Endothelial cell of umbilical vein (primary cell): ENCODE measurements around the gene RAB28. TPM values are rescaled to one million over a fixed set of nuclear protein-coding genes. Genes with fewer than 3 reads are reported as not detected.

ENCODE experiments used
- BruUV-seq: library from RNA; stranded (reverse); fragments of 400-500 nt; replicated peaks from 2 replicates; lab custom pipeline; 2021; lab: Mats Ljungman, UMichigan
- CTCF ChIA-PET: fragments of 300-600, 350-600 bp; sonication (Branson Sonifier 250); formaldehyde crosslinking; loops from one replicate; lab custom pipeline; 2021; ENCODE audit warnings: antibody characterized with exemption, inconsistent platforms; lab: Charles Lee
- POLR2A ChIA-PET: fragments of 300-600, 350-600 bp; sonication (Branson Sonifier 250); formaldehyde crosslinking; loops from one replicate; lab custom pipeline; 2021; ENCODE audit warnings: antibody characterized with exemption, inconsistent platforms; lab: Charles Lee
- DNase-seq: peaks from one replicate; pipeline ENCODE4 v3.0.0-alpha.2; 2011; ENCODE audit warnings: low read depth, low spot score
- FAIRE-seq: peaks from 2 replicates; lab custom pipeline; 2011; peaks lifted over from hg19 to GRCh38; lab: Jason Lieb, UNC
- H2AFZ ChIP-seq: 2 replicates; pipeline ENCODE4 v1.6.0; 2012; ENCODE audit warnings: low read depth, low read length, control low read depth, inconsistent platforms
- H3K27ac ChIP-seq: 2 replicates; pipeline ENCODE4 v1.5.1; 2011; ENCODE audit warnings: low read depth, mild to moderate bottlenecking, control low read depth, low read length, moderate library complexity; ENCODE audit not compliant: insufficient read depth
- H3K27me3 ChIP-seq, 2 experiments: 2 replicates each; pipeline versions ENCODE4 v1.6.0 to v1.6.1; 2011; ENCODE audit warnings: low read length in 2 of 2, mixed read lengths in 1 of 2; ENCODE audit not compliant: control insufficient read depth in 2 of 2, insufficient read depth in 2 of 2
- H3K36me3 ChIP-seq, 2 experiments: 2 replicates in 1 of 2; 3 replicates in 1 of 2; pipeline ENCODE4 v1.5.1; 2011; ENCODE audit warnings: low read length in 2 of 2, mild to moderate bottlenecking in 1 of 2, moderate library complexity in 1 of 2; ENCODE audit not compliant: control insufficient read depth in 2 of 2, insufficient read depth in 2 of 2; ENCODE audit errors: extremely low read depth in 1 of 2
- H3K4me1 ChIP-seq: 3 replicates; pipeline ENCODE4 v1.5.1; 2011; ENCODE audit warnings: mild to moderate bottlenecking, low read length; ENCODE audit not compliant: control insufficient read depth, insufficient read depth; ENCODE audit errors: extremely low read depth
- H3K4me2 ChIP-seq: 2 replicates; pipeline ENCODE4 v1.6.1; 2011; ENCODE audit warnings: low read length, control low read depth, mixed read lengths; ENCODE audit not compliant: insufficient read depth
- H3K4me3 ChIP-seq, 3 experiments: fragments of 200-600 bp in 1 of 3; sonication (generic), shearing (Covaris generic) in 1 of 3; replicated peaks in 1 of 3; 2 replicates each; pipeline ENCODE4 v1.5.1; 2011 to 2016; ENCODE audit warnings: control low read depth in 3 of 3, low read length in 3 of 3, mild to moderate bottlenecking in 2 of 3, inconsistent platforms in 1 of 3, low read depth in 1 of 3, moderate library complexity in 1 of 3; ENCODE audit not compliant: insufficient read depth in 1 of 3
- H3K79me2 ChIP-seq: 2 replicates; pipeline ENCODE4 v1.6.0; 2012; ENCODE audit warnings: low read length, inconsistent platforms; ENCODE audit not compliant: control insufficient read depth, insufficient read depth
- H3K9ac ChIP-seq: replicated peaks from 2 replicates; pipeline ENCODE3; 2011; ENCODE audit warnings: low read length, control low read depth; ENCODE audit not compliant: insufficient read depth; ENCODE audit errors: extremely low read depth
- H3K9me1 ChIP-seq: replicated peaks from 3 replicates; pipeline ENCODE4 v1.6.0; 2011; ENCODE audit warnings: mild to moderate bottlenecking, low read length; ENCODE audit not compliant: control insufficient read depth, insufficient read depth; ENCODE audit errors: extremely low read depth
- H3K9me3 ChIP-seq: replicated peaks from 2 replicates; pipeline ENCODE4 v1.5.1; 2012; ENCODE audit warnings: low read length, inconsistent platforms; ENCODE audit not compliant: control insufficient read depth, insufficient read depth
- H4K20me1 ChIP-seq: replicated peaks from 2 replicates; pipeline ENCODE3; 2011; ENCODE audit warnings: mild to moderate bottlenecking, low read length; ENCODE audit not compliant: control insufficient read depth, insufficient read depth; ENCODE audit errors: extremely low read depth
- EZH2 ChIP-seq: IDR thresholded peaks from 2 replicates; pipeline ENCODE4 v1.6.1; 2012; ENCODE audit warnings: borderline replicate concordance, low read depth, mild to moderate bottlenecking, moderate library complexity, low read length, inconsistent platforms; ENCODE audit not compliant: severe bottlenecking
- FOS ChIP-seq: IDR thresholded peaks from 2 replicates; pipeline ENCODE4 v1.6.1; 2011; ENCODE audit warnings: mild to moderate bottlenecking, low read length, moderate library complexity, borderline replicate concordance; ENCODE audit not compliant: insufficient read depth
- GATA2 ChIP-seq: IDR thresholded peaks from 2 replicates; pipeline ENCODE4 v1.7.0; 2011; ENCODE audit warnings: low read depth, mild to moderate bottlenecking, moderate library complexity, mixed read lengths, low read length; ENCODE audit not compliant: insufficient read length, insufficient read depth
- JUN ChIP-seq: IDR thresholded peaks from 2 replicates; pipeline ENCODE4 v1.6.1; 2011; ENCODE audit warnings: borderline replicate concordance, low read depth; ENCODE audit not compliant: insufficient read length, insufficient read depth
- MAX ChIP-seq: IDR thresholded peaks from 2 replicates; pipeline ENCODE4 v1.6.1; 2011; ENCODE audit not compliant: insufficient read depth, insufficient read length
- MYC ChIP-seq: IDR thresholded peaks from one replicate; pipeline ENCODE4 v1.6.1; 2011; ENCODE audit warnings: mild to moderate bottlenecking, low read depth, low read length
- POLR2A ChIP-seq: IDR thresholded peaks from 2 replicates; pipeline ENCODE4 v1.6.1; 2012; ENCODE audit warnings: low read depth, mild to moderate bottlenecking, control low read depth, low read length
- POLR2AphosphoS5 ChIP-seq: IDR thresholded peaks from 2 replicates; pipeline ENCODE4 v1.6.1; 2012; ENCODE audit warnings: low read depth, mild to moderate bottlenecking, control low read depth, low read length, moderate library complexity; ENCODE audit not compliant: insufficient read depth
- dilution Hi-C: fragments of 300-500 bp; cut with MboI; formaldehyde crosslinking; loops from one replicate; pipeline ENCODE4 v1.15.0; 2019; ENCODE audit warnings: low sequenced_read_pairs; ENCODE audit not compliant: extremely low pct_ligation_motif_present
- intact Hi-C: fragments of 100-400 bp; cut with micrococcal nuclease; formaldehyde crosslinking; loops from one replicate; pipeline ENCODE4 v1.10.0; 2022
- polyA plus RNA-seq, 4 experiments: library from polyadenylated mRNA; depleted of rRNA in 3 of 4; stranded (reverse) in 3 of 4; unstranded in 1 of 4; fragments of >200 nt; gene quantifications; 2 replicates each; pipeline versions ENCODE4 v1.2.1 to v1.2.3, GENCODE V29; 2011 to 2012; ENCODE audit warnings: missing spikeins in 1 of 4
- total RNA-seq: library from RNA; stranded (reverse); gene quantifications from 2 replicates; pipeline ENCODE4 v1.2.3, GENCODE V29; 2021
- TF ChIP-seq, protein P1 (sequence below), 2 donors: IDR thresholded peaks; 1 replicate in 1 of 2; 2 replicates in 1 of 2; pipeline ENCODE4 v1.5.1; 2011; ENCODE audit warnings: low read length in 2 of 2, mild to moderate bottlenecking in 2 of 2, moderate library complexity in 2 of 2, control low read depth in 1 of 2, inconsistent platforms in 1 of 2, low read depth in 1 of 2; ENCODE audit not compliant: insufficient read depth in 1 of 2; ENCODE audit errors: extremely low read depth in 1 of 2

The RAB28 gene
- total and polyA plus RNA-seq, 2 donors (not counting 3 experiments of a cell fraction or from before 2014, with no cell fraction given), result 13.0 to 13.2 TPM

DNA sequence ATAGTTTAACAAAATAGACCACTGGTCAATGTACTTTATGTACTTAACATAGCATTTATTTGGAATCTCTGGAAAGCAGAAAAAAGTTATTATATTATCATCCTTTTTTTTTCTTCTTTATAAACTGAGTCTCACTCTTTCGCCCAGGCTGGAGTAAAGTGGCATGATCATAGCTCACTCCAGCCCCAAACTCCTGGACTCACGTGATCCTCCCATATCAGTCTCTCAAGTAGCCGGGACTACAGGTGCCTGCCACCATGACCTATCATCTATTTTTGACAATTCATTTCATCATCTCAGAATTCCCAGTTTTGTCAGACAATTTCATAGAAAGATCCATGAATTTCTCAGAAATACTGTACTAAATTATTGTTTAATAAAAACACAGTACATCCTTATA is 12.7 kb downstream of the RAB28 start:
- no peaks in the 10 kb centered on the region for H3K4me1 ChIP-seq
- no peak overlapping the region for H2AFZ ChIP-seq
- no peaks in the 10 kb centered on the region for H3K9me3 ChIP-seq
- H3K27ac ChIP-seq, result no peak overlapping the region
- intact Hi-C loops (no loop called here), dilution Hi-C loops (no loop called here)
- DNase-seq (no peak), FAIRE-seq (no peak)
- no peak overlapping the region for H3K4me2 ChIP-seq
- H4K20me1 ChIP-seq, result no peaks in the 10 kb centered on the region
- TF ChIP-seq MAX (no peak), POLR2AphosphoS5 (no peak), FOS (no peak), JUN (no peak), MYC (no peak), POLR2A (no peak), EZH2 (no peak), GATA2 (no peak)
- TF ChIP-seq, protein P1, sequence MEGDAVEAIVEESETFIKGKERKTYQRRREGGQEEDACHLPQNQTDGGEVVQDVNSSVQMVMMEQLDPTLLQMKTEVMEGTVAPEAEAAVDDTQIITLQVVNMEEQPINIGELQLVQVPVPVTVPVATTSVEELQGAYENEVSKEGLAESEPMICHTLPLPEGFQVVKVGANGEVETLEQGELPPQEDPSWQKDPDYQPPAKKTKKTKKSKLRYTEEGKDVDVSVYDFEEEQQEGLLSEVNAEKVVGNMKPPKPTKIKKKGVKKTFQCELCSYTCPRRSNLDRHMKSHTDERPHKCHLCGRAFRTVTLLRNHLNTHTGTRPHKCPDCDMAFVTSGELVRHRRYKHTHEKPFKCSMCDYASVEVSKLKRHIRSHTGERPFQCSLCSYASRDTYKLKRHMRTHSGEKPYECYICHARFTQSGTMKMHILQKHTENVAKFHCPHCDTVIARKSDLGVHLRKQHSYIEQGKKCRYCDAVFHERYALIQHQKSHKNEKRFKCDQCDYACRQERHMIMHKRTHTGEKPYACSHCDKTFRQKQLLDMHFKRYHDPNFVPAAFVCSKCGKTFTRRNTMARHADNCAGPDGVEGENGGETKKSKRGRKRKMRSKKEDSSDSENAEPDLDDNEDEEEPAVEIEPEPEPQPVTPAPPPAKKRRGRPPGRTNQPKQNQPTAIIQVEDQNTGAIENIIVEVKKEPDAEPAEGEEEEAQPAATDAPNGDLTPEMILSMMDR (IDR thresholded peaks at IDR 0.05; ENCODE audit: extremely low read depth in 1 of 2, insufficient read depth in 1 of 2, low read depth in 1 of 2, low read length in 2 of 2), result no peak
- no peaks in the 10 kb centered on the region for H3K27me3 ChIP-seq
- no peaks in the 10 kb centered on the region for H3K36me3 ChIP-seq
- no peaks in the 10 kb centered on the region for H3K79me2 ChIP-seq
- no peak overlapping the region for H3K9ac ChIP-seq
- no peaks in the 10 kb centered on the region for H3K9me1 ChIP-seq
- ChIA-PET CTCF (interaction anchor here (0.9 kb wide), 1 partner anchor 13 kb away, joined by 3 read pairs; no protein-coding TSS in a partner anchor), POLR2A (no interaction called here)
- no peak overlapping the region for H3K4me3 ChIP-seq
- BruUV-seq, result no TSS peak
